PC-9 (cell line): ENCODE measurements around the gene PRR29. TPM values are rescaled to one million over a fixed set of nuclear protein-coding genes. Genes with fewer than 3 reads are reported as not detected.
"Not testable (repeated sequence)": the region's sequence is repeated elsewhere in the genome, so short reads cannot be mapped to it uniquely, and the experiment has no call there.

Experiments
- BruUV-seq: library from RNA; stranded (reverse); fragments of 400-500 nt; replicated peaks from 2 replicates; lab custom pipeline; 2021; lab: Mats Ljungman, UMichigan
- CTCF ChIA-PET: fragments of 300-600 bp; sonication (Branson Sonifier 250); formaldehyde crosslinking; loops from one replicate; lab custom pipeline; 2022; ENCODE audit warnings: antibody characterized with exemption; lab: Charles Lee
- POLR2A ChIA-PET: fragments of 300-600 bp; sonication (Branson Sonifier 250); formaldehyde crosslinking; loops from one replicate; lab custom pipeline; 2022; ENCODE audit warnings: antibody characterized with exemption; ENCODE audit not compliant: unreplicated experiment; lab: Charles Lee
- DNase-seq, 2 experiments: peaks; one replicate each; pipeline versions ENCODE4 v3.0.0 to v3.0.0-alpha.2; 2015 to 2022; ENCODE audit warnings: mixed read lengths in 1 of 2
- H2AFZ ChIP-seq: fragments of 200-600 bp; sonication (generic); 2 replicates; pipeline ENCODE4 v1.8.1; 2017; ENCODE audit warnings: antibody characterized with exemption
- H3F3A ChIP-seq: fragments of 200-600 bp; sonication (generic); 2 replicates; pipeline ENCODE4 v1.8.1; 2017; ENCODE audit warnings: antibody characterized with exemption, mild to moderate bottlenecking, low read depth; ENCODE audit not compliant: insufficient read depth
- H3K27ac ChIP-seq: fragments of 200-600 bp; sonication (generic); 2 replicates; pipeline ENCODE4 v1.6.1; 2016; ENCODE audit warnings: mixed run types
- H3K27me3 ChIP-seq: fragments of 200-600 bp; sonication (generic); 2 replicates; pipeline ENCODE4 v1.6.1; 2016; ENCODE audit warnings: low read depth, mixed run types; ENCODE audit not compliant: insufficient read depth
- H3K36me3 ChIP-seq: fragments of 200-600 bp; sonication (generic); 2 replicates; pipeline ENCODE4 v1.6.1; 2016; ENCODE audit warnings: low read depth, mixed run types
- H3K4me1 ChIP-seq: fragments of 200-600 bp; sonication (generic); replicated peaks from 2 replicates; pipeline ENCODE4 v1.6.1; 2016; ENCODE audit warnings: mixed run types; ENCODE audit not compliant: insufficient read depth
- H3K4me2 ChIP-seq: fragments of 200-600 bp; sonication (generic); 2 replicates; pipeline ENCODE4 v1.6.1; 2017; ENCODE audit warnings: mixed run types
- H3K4me3 ChIP-seq: fragments of 200-600 bp; sonication (generic); 2 replicates; pipeline ENCODE4 v1.6.1; 2016; ENCODE audit warnings: mixed run types
- H3K79me2 ChIP-seq: fragments of 200-600 bp; sonication (generic); 2 replicates; pipeline ENCODE4 v1.6.1; 2017; ENCODE audit warnings: low read depth, mixed run types
- H3K9me2 ChIP-seq: fragments of 200-600 bp; sonication (generic); 2 replicates; pipeline ENCODE4 v1.8.1; 2017; ENCODE audit warnings: mild to moderate bottlenecking; ENCODE audit not compliant: insufficient read depth
- H3K9me3 ChIP-seq: fragments of 200-600 bp; sonication (generic); 2 replicates; pipeline ENCODE4 v1.8.1; 2016; ENCODE audit warnings: low read depth; ENCODE audit not compliant: insufficient read depth
- H4K20me1 ChIP-seq: fragments of 200-600 bp; sonication (generic); 2 replicates; pipeline ENCODE4 v1.8.1; 2017; ENCODE audit not compliant: insufficient read depth
- CTCF ChIP-seq: fragments of 200-600 bp; sonication (generic); conservative IDR thresholded peaks from 2 replicates; pipeline ENCODE4 v1.6.1; 2017; ENCODE audit warnings: mixed run types, antibody characterized with exemption, mild to moderate bottlenecking, moderate library complexity
- EZH2 ChIP-seq: fragments of 200-600 bp; sonication (generic); IDR thresholded peaks from 2 replicates; pipeline ENCODE4 v1.8.0; 2017; ENCODE audit warnings: antibody characterized with exemption, low read depth
- intact Hi-C: fragments of 100-400 bp; cut with micrococcal nuclease; formaldehyde crosslinking; loops from one replicate; pipeline ENCODE4 v1.10.0; 2022; ENCODE audit not compliant: unreplicated experiment
- total RNA-seq: library from RNA; stranded (reverse); gene quantifications from 2 replicates; pipeline ENCODE4 v1.2.3, GENCODE V29; 2021

PRR29 gene
- total RNA-seq, 1 experiment from 2014 or later, result 2.4 TPM

DNA sequence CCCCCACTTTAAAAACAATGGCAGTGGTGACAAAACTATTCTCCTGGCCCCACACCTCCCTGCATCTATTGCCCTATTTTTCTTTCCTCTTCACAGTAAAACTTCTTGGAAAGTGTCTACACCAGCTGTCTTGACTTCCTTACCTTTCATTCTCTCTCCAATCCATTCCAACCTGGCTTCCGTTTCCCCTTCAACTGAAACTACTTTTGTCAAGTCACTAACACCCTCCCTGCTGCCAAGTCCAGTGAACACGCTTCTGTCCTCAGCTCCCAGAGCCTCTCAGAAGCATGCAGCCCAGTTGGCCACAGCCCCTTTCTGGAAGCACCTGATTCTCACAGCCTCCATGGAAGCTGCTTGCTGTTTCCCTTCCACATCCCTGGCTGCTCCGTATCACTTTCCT is 21.4 kb upstream of the PRR29 start:
- TF ChIP-seq EZH2 (no peak), CTCF (no peak)
- no peaks in the 10 kb centered on the region for H4K20me1 ChIP-seq
- ChIA-PET POLR2A (no interaction called here), CTCF (no interaction called here)
- no peaks in the 10 kb centered on the region for H3K79me2 ChIP-seq
- H3F3A ChIP-seq, result peaks cover 22% of the 10 kb centered on the region
- H3K9me2 ChIP-seq, result no peaks in the 10 kb centered on the region
- no peak for DNase-seq
- H3K36me3 ChIP-seq, result no peaks in the 10 kb centered on the region
- H3K9me3 ChIP-seq, result no peaks in the 10 kb centered on the region
- no peak overlapping the region for H3K4me2 ChIP-seq
- no peak overlapping the region for H3K4me3 ChIP-seq
- BruUV-seq, result no TSS peak
- H3K4me1 ChIP-seq, result peaks cover 25% of the 10 kb centered on the region
- H3K27ac ChIP-seq, result no peak overlapping the region
- H2AFZ ChIP-seq, result no peak overlapping the region
- intact Hi-C loops, result no loop called here
- H3K27me3 ChIP-seq, result no peaks in the 10 kb centered on the region

GRCh38 chr17:63978272-63979200 is 19.6 kb upstream of the PRR29 start:
- TF ChIP-seq EZH2 (no peak), CTCF (no peak)
- no peak overlapping the region for H3K4me3 ChIP-seq
- no peak for DNase-seq
- no peaks in the 10 kb centered on the region for H3K79me2 ChIP-seq
- intact Hi-C loops, result no loop called here
- BruUV-seq, result no TSS peak
- peaks cover 21% of the 10 kb centered on the region for H3F3A ChIP-seq
- no peak overlapping the region for H3K27ac ChIP-seq
- no peaks in the 10 kb centered on the region for H3K36me3 ChIP-seq
- H4K20me1 ChIP-seq, result no peaks in the 10 kb centered on the region
- no peak overlapping the region for H3K4me2 ChIP-seq
- no peaks in the 10 kb centered on the region for H3K27me3 ChIP-seq
- H3K4me1 ChIP-seq, result peaks cover 20% of the 10 kb centered on the region
- no peak overlapping the region for H2AFZ ChIP-seq
- no peaks in the 10 kb centered on the region for H3K9me2 ChIP-seq
- H3K9me3 ChIP-seq, result no peaks in the 10 kb centered on the region
- CTCF ChIA-PET, result no interaction called here
- POLR2A ChIA-PET, result no interaction called here

DNA sequence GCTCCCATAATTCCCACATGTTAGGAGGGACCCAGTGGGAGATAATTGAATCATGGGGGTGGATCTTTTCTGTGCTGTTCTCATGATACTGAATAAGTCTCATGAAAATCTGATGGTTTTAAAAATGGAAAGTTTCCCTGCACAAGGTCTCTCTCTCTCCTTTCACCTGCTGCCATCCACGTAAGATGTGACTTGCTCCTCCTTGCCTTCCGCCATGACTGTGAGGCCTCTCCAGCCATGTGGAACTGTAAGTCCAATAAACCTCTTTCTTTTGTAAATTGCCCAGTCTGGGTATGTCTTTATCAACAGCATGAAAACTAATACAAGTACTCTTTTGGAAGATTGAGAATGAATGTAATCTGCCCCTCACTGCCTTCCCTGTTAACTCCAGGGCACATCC is 15.5 kb upstream of the PRR29 start:
- H3K79me2 ChIP-seq, H2AFZ ChIP-seq, H3K36me3 ChIP-seq, intact Hi-C loops, H3K27ac ChIP-seq, H3K9me3 ChIP-seq, H3K4me3 ChIP-seq, DNase-seq, H3F3A ChIP-seq, H3K4me1 ChIP-seq, H3K4me2 ChIP-seq, CTCF ChIA-PET, BruUV-seq, H3K27me3 ChIP-seq, H3K9me2 ChIP-seq, H4K20me1 ChIP-seq: not testable (repeated sequence)
- POLR2A ChIA-PET, result interaction anchor here (0.6 kb wide), 1 partner anchor 587 kb away, joined by 4 read pairs; no protein-coding TSS in a partner anchor
